ENCODE results near the gene PAEP.

Gene PAEP

DNA sequence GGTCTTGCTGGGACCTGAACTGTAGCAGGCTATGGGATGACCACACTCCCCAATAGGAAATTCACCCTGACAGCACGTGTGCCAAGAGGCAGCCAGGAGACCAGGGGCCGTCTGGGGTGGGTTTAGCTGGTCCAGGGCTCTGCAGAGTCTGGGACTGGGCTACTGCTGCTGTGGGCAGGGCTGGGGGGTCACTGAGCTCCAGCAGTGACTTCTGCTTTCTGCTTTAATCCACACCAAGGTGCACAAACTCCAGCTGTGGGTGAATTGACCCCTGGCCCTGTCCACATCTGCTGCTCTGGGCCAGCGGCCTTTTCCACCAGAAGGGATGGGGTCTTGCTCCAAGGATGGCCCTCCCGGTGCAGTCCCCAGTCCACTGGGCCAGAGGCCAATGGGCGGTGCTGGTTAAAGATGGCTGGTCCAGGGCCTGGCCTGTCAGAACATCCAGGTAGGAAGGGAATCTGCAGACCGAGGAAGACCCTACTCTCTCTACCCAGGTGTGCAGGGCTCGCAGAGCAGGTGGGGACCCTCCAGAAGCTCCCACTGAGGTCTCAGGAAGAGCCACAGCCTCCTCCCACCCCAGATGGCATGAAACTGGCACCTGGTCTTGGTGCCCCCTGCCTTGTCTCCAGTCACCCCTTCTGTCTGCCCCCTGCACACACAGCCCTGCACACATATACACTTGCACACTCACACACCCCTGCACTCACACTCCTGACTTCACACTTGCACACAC is 49.8 kb downstream of the PAEP start:
- intact Hi-C loops (cut with DNase I), result no loop called here
- no peak for DNase-seq

DNA sequence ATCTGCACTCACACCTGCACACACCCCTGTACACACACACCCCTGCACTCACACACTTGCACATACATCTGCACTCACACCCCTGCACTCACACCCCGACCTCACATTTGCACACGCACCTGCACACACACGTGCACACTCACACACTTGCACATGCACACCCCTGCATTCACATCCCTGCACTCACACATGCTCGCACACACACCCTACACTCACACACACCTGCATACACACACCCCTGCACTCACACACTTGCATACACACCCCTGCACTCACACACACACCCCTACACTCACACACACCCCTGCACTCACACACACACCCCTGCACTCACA is 50.3 kb downstream of the PAEP start:
- no peak for DNase-seq
- intact Hi-C loops (cut with DNase I), result no loop called here

DNA sequence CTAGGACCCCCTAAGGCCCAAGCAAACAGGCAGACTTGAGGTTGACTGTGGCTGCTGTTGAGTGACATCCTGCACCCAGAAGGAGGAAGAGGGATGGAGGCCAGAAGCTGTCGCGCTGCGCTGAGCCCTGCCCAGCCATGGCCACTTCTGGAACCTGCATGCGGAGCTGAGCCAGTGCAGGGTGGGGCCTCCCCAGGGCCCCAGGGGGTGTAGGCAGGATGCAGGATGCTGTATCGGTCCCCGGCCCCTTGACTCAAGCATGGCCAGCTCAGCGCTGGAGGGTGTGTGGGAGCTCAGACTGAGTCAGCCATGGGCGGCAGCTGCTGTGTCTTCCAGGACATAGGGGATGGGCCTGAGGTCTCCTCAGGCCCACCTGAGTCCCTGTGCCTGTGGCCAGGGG is 50.9 kb downstream of the PAEP start:
- intact Hi-C loops (cut with DNase I), result no loop called here
- DNase-seq, result peak in 2 of 10 donors; percentile 85 to 87

DNA sequence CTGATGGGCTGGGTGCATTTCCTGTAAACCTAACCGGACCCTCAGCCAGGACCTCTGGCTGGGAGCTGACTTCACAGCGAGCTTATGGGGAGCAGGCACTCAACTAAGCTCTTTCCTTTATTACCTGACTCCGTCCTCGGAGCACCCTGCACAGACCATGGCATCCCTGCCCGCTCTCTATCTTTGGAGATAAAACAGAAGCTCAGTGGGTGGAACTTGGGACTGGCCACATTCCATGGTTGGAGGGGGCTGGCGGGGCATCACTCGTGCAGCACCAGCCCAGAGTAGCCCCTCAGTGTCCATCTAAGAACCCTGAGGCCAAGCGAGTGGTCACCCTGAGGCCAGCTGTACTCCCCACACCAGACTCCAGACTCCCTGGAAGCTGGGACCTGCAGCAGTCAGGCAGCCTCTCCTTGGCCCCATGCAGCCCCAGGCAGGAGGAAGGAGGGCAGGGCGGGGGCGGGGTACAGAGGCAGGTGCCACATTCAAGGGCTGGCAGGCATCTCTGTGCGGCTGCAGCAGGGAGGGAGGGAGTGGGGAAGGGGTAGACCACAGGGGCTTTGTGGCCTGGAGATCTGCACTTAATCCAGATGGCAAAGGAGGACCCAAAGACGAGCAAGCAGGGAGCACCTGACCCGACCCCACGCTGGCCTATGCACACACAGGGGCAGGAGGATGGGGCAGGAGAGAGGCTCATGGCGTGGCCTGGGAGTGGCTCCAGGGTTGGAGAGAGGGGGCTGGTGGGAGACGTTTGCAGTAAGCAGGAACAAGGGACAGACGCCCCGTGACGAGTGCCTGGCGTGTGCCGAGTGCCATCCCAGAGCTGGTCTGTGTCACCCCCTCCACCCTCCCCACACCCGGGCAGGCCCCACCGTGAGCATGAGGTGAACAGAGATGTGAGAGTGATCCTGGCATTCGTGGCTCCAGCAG is 51.7 kb downstream of the PAEP start:
- DNase-seq, result peak in 1 of 10 donors; percentile 60
- intact Hi-C loops (cut with DNase I), result no loop called here

DNA sequence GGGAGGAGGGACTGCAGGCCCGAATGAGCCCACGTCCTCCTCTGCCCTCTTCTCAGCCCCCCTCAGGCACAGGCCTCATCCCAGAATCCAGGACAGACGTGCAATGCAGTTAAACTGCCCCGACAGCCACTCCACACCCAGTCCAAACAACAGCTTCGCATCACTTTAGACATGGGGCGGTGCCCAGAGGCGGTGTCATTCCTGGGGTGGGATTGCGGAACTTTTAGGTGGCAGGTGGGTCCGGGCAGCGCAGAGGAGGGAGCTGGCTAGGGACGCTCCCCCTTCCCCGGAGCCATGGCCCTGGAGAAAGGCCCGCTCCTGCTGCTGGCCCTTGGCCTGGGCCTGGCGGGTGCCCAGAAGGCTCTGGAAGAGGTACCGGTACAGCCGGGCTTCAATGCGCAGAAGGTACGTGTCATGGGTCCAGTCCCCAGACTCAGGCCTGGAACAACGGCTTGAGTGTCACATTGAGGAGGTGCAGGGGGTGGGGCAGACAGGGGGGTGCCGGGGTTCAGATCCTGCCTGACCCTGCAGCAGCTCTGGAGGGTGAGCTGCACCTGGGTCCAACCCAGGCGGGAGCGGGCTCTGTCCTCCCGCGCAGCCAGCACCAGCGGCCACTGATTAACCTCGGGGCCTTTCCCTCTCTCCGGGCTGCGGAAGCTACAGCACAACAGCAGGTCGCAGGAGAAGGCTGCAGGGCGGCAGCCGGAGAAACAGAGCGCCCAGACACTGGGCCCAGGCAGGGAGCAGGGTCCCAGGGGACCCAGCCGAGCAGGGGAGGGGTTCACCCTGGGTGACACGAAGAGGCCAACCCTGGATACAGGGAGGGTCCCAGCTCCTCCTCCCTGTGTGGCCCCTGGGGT is 52.6 kb downstream of the PAEP start:
- peak in 1 of 10 donors; percentile 60 for DNase-seq
- intact Hi-C loops (cut with DNase I), result no loop called here

DNA sequence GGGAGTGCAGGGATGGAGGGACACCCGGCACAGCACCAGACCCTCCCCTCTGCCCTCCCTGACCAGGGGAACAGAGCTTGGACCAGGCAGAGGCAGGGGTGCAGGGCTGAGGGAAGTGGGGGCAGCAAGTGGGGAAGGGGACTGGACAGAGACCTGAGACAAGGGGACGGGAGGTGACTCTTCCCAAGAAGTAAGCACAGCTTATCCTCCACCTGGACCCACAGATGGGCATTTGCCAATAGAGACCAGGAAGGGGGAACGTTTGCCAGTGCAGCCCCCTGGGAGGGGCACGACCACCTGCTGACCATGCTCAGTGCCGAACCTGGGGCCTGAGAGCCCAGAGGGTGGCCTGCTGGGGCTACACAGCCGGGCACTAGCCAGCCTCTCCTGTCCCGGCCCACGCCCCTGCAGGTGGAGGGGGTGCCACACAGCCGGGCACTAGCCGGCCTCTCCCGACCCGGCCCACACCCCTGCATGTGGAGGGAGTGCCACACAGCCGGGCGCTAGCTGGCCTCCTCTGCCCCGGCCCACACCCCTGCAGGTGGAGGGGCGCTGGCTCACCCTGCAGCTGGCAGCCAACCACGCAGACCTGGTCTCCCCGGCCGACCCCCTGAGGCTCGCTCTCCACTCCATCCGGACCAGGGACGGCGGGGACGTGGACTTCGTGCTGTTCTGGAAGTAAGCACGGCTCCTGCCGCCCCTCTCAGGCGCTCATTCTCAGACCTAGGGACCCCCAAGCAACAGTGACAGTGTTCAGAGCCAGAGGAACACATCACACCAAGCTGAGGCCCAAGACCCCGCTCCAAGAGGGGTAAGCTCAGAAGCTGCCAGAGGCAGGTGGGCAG is 53.5 kb downstream of the PAEP start:
- DNase-seq, result peak in 2 of 10 donors; percentile 72 to 73
- intact Hi-C loops (cut with DNase I), result no loop called here

DNA sequence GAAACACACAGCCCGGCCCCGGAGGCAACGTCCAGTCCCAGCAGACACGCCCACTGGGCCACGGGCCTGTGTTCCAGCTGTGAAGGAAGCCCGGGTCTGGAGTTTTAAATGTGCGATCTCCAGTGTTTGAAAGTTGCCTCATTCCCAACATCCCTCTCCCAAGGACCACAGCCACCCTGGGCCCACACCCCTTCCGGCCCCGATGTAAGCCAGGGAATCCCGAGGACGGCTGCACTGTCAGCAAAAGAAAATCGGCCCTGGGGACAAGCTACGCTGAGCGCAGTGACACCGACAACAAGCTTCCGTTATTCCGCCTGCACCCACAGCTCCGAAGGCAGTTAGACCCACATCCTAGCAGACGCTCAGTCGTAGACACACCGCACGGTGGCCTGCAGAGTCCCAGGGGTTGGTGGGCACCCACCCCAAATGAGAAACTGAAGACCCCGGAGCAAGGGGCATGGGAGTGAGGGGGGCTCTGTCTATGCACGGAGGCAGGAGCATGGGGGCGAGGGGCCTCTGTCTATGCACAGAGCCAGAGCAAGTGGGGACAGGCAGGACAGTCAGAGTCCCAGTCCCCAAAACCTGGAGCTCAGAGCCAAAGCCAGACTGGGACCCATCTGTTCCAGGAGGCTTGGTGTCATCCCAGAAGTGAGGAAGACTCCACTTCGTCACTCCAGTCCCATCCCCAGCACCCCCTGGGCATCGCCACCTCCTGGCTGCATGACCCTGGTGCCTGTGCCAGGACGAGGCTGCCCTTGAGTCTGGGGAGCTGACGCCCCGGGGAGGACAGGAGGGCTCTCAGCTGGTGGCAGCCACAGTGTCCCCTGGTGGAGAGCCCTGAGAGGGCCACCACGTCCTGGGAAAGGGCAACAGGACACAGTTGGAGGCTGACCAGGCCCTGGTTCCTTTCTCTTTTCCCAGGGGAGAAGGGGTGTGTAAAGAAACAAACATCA is 54.4 kb downstream of the PAEP start:
- peak in 1 of 10 donors; percentile 73 for DNase-seq
- intact Hi-C loops (cut with DNase I), result no loop called here
